ENCODE data around the gene PACS1.

The PACS1 gene

DNA sequence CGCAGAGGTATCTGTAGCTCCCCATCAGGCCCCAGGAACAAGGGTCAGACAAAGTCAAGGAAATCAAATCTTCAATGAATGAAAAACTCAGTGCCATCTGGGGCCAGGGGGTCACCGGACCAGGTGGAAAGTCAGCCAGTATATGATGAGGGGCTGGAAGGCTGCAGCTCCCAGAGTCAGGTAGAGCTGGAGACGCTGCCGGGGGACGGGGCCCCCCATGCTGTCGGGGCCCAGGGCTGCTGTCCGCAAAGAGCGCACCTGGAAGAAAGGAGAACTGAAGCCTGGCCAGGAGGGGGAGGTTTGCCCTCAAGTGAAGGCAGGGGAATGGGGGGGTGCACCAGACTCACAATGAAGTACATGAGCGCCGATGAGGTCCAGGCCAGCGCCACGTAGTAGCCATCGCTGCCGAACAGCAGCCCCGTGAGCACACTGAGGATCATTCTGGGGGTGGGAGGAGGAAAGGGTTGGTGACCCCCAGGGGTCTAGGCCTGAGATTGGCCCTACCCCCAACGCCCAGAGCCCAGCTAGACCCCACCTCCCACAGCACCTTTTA, 214.5 kb downstream of the PACS1 start:
- no peak overlapping the region for H3K4me3 ChIP-seq (ENCODE audit: low read depth in 1 of 2, low read length in 1 of 2)
- TF ChIP-seq, protein P1, sequence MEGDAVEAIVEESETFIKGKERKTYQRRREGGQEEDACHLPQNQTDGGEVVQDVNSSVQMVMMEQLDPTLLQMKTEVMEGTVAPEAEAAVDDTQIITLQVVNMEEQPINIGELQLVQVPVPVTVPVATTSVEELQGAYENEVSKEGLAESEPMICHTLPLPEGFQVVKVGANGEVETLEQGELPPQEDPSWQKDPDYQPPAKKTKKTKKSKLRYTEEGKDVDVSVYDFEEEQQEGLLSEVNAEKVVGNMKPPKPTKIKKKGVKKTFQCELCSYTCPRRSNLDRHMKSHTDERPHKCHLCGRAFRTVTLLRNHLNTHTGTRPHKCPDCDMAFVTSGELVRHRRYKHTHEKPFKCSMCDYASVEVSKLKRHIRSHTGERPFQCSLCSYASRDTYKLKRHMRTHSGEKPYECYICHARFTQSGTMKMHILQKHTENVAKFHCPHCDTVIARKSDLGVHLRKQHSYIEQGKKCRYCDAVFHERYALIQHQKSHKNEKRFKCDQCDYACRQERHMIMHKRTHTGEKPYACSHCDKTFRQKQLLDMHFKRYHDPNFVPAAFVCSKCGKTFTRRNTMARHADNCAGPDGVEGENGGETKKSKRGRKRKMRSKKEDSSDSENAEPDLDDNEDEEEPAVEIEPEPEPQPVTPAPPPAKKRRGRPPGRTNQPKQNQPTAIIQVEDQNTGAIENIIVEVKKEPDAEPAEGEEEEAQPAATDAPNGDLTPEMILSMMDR (IDR thresholded peaks at IDR 0.05) = no peak
- H3K36me3 ChIP-seq = no peaks in the 10 kb centered on the region
- H3K4me1 ChIP-seq (ENCODE audit: control insufficient read depth in 1 of 2, insufficient read depth in 1 of 2, low read depth in 1 of 2, low read length in 1 of 2) = peaks cover 23 to 28% of the 10 kb centered on the region in 2 experiments
- H3K27ac ChIP-seq = no peak overlapping the region
- H3K9me3 ChIP-seq = no peaks in the 10 kb centered on the region
- H3K27me3 ChIP-seq = peaks cover 11% of the 10 kb centered on the region

DNA sequence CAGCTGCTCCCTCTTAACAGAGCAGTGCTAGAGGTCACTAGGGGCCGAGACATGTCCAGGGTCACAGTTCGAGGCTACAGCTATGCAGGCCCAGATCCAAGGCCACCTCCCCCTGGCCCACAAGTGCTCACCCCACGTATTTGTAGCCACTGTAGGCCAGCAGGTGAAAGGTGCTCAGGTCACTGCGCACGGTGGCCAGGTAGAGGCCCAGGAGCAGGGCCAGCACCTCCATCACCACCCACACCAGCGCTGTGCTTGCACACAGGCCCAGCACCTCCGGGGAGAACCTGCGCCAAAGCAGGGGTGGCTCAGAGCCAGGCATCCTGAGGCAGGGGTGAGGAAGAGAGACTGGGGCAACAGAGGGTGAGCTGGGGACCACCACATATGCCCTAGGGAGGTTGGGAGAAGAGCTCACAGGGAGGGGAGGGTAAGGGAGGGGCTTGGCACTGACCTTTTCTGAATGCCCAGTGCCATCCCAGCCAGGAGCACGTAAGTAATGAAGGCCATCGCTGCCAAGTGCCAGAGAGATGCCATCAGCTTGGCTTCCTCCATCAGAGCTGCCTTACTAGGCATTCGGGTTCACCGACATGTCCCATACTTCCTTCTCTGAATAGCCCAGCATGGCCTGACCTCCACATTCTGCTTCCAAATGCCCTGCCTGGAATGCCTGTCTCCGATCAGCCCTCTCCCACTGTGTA, 215.3 kb downstream of the PACS1 start:
- Histone ChIP-seq H3K9me3 (no peaks in the 10 kb centered on the region), H3K27ac (no peak overlapping the region), H3K4me1 (ENCODE audit: control insufficient read depth in 1 of 2, insufficient read depth in 1 of 2, low read depth in 1 of 2, low read length in 1 of 2) (peaks cover 28 to 30% of the 10 kb centered on the region in 2 experiments), H3K27me3 (peaks cover 11% of the 10 kb centered on the region), H3K36me3 (no peaks in the 10 kb centered on the region), H3K4me3 (ENCODE audit: low read depth in 1 of 2, low read length in 1 of 2) (no peak overlapping the region)
- TF ChIP-seq, protein P1 (IDR thresholded peaks at IDR 0.05) = no peak

DNA sequence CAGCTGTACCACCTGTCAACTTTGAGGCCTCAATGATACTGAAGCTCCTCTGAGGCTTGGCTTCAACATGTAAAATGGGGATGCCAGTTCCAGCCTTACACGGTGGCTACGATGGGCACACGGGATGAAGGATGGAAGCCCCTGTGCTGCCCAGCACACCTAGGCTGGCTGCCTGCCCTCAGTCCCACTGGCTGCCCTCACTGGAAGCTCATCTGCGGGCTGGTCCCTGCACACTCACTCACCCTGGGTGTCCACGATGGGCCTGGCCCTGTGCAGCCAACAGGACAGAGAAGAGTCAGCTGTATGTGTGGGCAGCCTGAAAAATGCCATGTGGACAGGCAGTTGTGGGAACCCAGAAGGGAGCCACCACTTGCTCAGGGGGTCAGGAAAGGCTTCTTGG, 216.6 kb downstream of the PACS1 start:
- TF ChIP-seq, protein P1 (IDR thresholded peaks at IDR 0.05) = no peak
- H3K27ac ChIP-seq = no peak overlapping the region

DNA sequence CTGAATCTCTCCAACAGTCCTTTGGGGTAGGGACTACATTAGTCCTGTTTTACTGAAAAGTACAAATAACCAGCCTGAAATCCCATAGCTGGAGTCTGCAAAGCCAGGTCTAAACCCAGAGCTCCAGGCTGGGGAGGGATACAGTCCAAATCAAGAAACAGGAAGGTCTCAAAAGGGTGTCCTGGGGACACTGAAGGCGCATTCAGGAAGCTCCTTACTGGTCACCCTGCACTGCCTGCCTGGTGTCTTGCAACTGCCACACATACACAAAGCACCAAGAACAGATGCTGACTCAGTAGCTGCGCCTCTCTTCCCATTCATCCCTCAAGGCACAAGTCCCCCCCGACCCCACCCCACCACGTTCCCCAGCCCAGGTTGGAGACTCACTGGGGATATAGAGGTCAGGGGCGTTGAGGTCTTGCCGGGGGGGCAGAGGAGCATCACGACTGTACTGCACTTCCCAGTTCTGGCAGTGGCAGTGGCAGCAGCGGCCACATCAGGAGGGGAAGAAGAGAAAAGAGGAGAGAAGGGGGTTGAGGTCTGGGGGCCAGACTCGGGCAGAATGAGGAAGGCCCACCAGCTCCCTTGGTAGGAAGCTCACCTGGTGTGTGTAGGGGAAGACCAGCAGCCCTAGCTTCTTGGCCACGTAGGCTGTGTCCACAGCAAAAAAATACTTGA, 217.3 kb downstream of the PACS1 start:
- H3K4me1 ChIP-seq (ENCODE audit: control insufficient read depth in 1 of 2, insufficient read depth in 1 of 2, low read depth in 1 of 2, low read length in 1 of 2) = peaks cover 23 to 30% of the 10 kb centered on the region in 2 experiments
- no peaks in the 10 kb centered on the region for H3K36me3 ChIP-seq
- no peak overlapping the region for H3K27ac ChIP-seq
- TF ChIP-seq, protein P1 (IDR thresholded peaks at IDR 0.05) = no peak
- H3K27me3 ChIP-seq = peaks cover 31% of the 10 kb centered on the region
- no peaks in the 10 kb centered on the region for H3K9me3 ChIP-seq
- no peak overlapping the region for H3K4me3 ChIP-seq (ENCODE audit: low read depth in 1 of 2, low read length in 1 of 2)

More for the DNA sequence above, 216.6 kb downstream of the PACS1 start:
- Histone ChIP-seq H3K4me1 (ENCODE audit: control insufficient read depth in 1 of 2, insufficient read depth in 1 of 2, low read depth in 1 of 2, low read length in 1 of 2) (peaks cover 28 to 30% of the 10 kb centered on the region in 2 experiments), H3K36me3 (no peaks in the 10 kb centered on the region), H3K9me3 (no peaks in the 10 kb centered on the region), H3K4me3 (ENCODE audit: low read depth in 1 of 2, low read length in 1 of 2) (no peak overlapping the region), H3K27me3 (peaks cover 24% of the 10 kb centered on the region)

DNA sequence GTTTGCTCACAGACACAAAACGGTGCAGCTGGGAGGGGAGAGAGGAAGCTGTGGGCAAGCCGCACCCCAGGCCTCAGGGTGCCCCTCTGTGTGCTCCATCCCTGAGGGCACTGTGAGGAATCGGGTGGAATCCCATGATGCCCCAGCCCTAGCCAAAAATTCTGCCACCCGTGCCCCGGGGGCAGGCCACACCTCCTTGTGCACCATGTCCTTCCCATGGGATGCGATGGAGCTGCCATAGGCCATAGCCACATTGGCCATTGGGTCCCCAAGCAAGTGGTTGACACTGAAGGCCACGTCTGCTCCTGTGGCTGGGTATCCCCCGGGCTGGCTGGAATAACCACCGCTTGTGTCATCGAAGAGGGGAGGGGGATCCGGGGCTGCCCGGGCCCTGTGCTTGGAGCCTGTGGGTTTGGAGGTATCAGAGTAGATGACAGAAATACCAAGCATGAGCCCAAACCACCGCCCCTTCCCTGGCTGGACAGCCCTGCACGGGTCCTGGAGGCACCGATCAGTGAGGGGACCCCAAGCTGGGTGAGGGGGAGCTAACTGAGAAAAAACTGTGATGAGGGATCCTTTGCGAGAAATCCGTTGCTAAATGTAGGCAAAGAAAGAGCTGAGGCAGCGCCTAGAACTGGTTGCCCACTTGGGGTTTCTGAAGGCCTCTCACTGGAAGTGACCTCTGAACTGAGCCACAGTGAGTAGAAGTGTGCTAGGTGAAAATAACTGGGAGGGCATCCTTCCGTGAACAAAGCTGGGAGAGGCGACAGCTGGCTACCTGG, 218.0 kb downstream of the PACS1 start:
- Histone ChIP-seq H3K27me3 (peaks cover 38% of the 10 kb centered on the region), H3K4me1 (ENCODE audit: control insufficient read depth in 1 of 2, insufficient read depth in 1 of 2, low read depth in 1 of 2, low read length in 1 of 2) (peaks cover 20 to 24% of the 10 kb centered on the region in 2 experiments), H3K27ac (peak overlapping the region; percentile 65), H3K4me3 (ENCODE audit: low read depth in 1 of 2, low read length in 1 of 2) (peak overlapping the region; percentile 69 to 86), H3K9me3 (no peaks in the 10 kb centered on the region), H3K36me3 (no peaks in the 10 kb centered on the region)
- TF ChIP-seq, protein P1 (IDR thresholded peaks at IDR 0.05) = no peak

All from neutrophil (primary cell).